SK-N-SH treated with all-trans-retinoic acid at 6 μM for 48 hours (cell line): Measurements from ENCODE around the gene PRC1.

Source experiments
- ATAC-seq: fragments of 200-7000 bp; cut with Tn5 transposase; 3 replicates; pipeline ENCODE4 v1.9.1; 2020; ENCODE audit warnings: mild to moderate bottlenecking, moderate library complexity
- ARNTL ChIP-seq: fragments of 450-650 bp; formaldehyde crosslinking; IDR thresholded peaks from 2 replicates; pipeline ENCODE4 v1.5.0; 2020; ENCODE audit warnings: low read depth, mild to moderate bottlenecking, moderate library complexity, borderline replicate concordance
- BACH2 ChIP-seq: fragments of 250-450 bp; sonication (Bioruptor Pico); IDR thresholded peaks from 2 replicates; pipeline ENCODE4 v1.9.0; 2021; ENCODE audit warnings: mild to moderate bottlenecking, borderline replicate concordance
- CSDC2 ChIP-seq: fragments of 250-450 bp; sonication (Bioruptor Pico); IDR thresholded peaks from 2 replicates; pipeline ENCODE4 v1.5.0; 2020; ENCODE audit warnings: mild to moderate bottlenecking, moderate library complexity
- ESRRG ChIP-seq: fragments of 250-450 bp; sonication (Bioruptor Pico); IDR thresholded peaks from 2 replicates; pipeline ENCODE4 v1.6.1; 2021; ENCODE audit warnings: mild to moderate bottlenecking
- GLIS3 ChIP-seq: fragments of 250-450 bp; sonication (Bioruptor Pico); IDR thresholded peaks from 2 replicates; pipeline ENCODE4 v1.5.0; 2020; ENCODE audit warnings: mild to moderate bottlenecking, moderate library complexity
- ISL1 ChIP-seq: fragments of 250-450 bp; sonication (Bioruptor Pico); IDR thresholded peaks from 2 replicates; pipeline ENCODE4 v2.1.2; 2022; ENCODE audit warnings: mild to moderate bottlenecking, moderate library complexity
- OSR1 ChIP-seq: fragments of 250-450 bp; sonication (Bioruptor Pico); IDR thresholded peaks from 2 replicates; pipeline ENCODE4 v1.8.0; 2022; ENCODE audit warnings: moderate library complexity, mild to moderate bottlenecking, inconsistent platforms
- PPARA ChIP-seq: fragments of 250-450 bp; sonication (Bioruptor Pico); IDR thresholded peaks from 2 replicates; pipeline ENCODE4 v1.5.0; 2020; ENCODE audit warnings: mild to moderate bottlenecking, borderline replicate concordance
- TCF4 ChIP-seq: fragments of 250-450 bp; sonication (Bioruptor Pico); IDR thresholded peaks from 2 replicates; pipeline ENCODE4 v1.8.0; 2021; ENCODE audit warnings: mild to moderate bottlenecking, moderate library complexity, borderline replicate concordance
- ZC3H10 ChIP-seq: fragments of 250-450 bp; sonication (Bioruptor Pico); IDR thresholded peaks from 2 replicates; pipeline ENCODE4 v1.5.1; 2021; ENCODE audit warnings: mild to moderate bottlenecking, moderate library complexity
- ZFP3 ChIP-seq: fragments of 250-450 bp; sonication (Bioruptor Pico); IDR thresholded peaks from 2 replicates; pipeline ENCODE4 v1.5.0; 2020; ENCODE audit warnings: mild to moderate bottlenecking, moderate library complexity
- ZFP30 ChIP-seq: fragments of 450-650 bp; formaldehyde crosslinking; IDR thresholded peaks from 2 replicates; pipeline ENCODE4 v1.5.0; 2022; ENCODE audit warnings: mild to moderate bottlenecking, moderate library complexity
- ZNF565 ChIP-seq: fragments of 450-650 bp; formaldehyde crosslinking; conservative IDR thresholded peaks from 2 replicates; pipeline ENCODE4 v1.5.0; 2020; ENCODE audit warnings: low read depth, mild to moderate bottlenecking, moderate library complexity
- ZNF70 ChIP-seq: fragments of 450-650 bp; formaldehyde crosslinking; IDR thresholded peaks from 2 replicates; pipeline ENCODE4 v1.5.0; 2020; ENCODE audit warnings: mild to moderate bottlenecking, moderate library complexity
- ZNF8 ChIP-seq: fragments of 450-650 bp; formaldehyde crosslinking; IDR thresholded peaks from 2 replicates; pipeline ENCODE4 v1.5.0; 2020; ENCODE audit warnings: mild to moderate bottlenecking, moderate library complexity
- TF ChIP-seq, protein P1 (sequence below): fragments of 250-450 bp; sonication (Bioruptor Pico); IDR thresholded peaks from 2 replicates; pipeline ENCODE4 v1.5.1; 2020; ENCODE audit warnings: low read depth, mild to moderate bottlenecking, moderate library complexity
- TF ChIP-seq, protein P2 (sequence below): fragments of 250-450 bp; sonication (Bioruptor Pico); IDR thresholded peaks from 2 replicates; pipeline ENCODE4 v1.8.0; 2021; ENCODE audit warnings: low read depth, mild to moderate bottlenecking, moderate library complexity, borderline replicate concordance
- TF ChIP-seq, protein P3 (sequence below): fragments of 250-450 bp; sonication (Bioruptor Pico); IDR thresholded peaks from 2 replicates; pipeline ENCODE4 v1.5.0; 2020; ENCODE audit warnings: mild to moderate bottlenecking, moderate library complexity
- TF ChIP-seq, protein P4 (sequence below): fragments of 250-450 bp; sonication (Bioruptor Pico); IDR thresholded peaks from 2 replicates; pipeline ENCODE4 v1.8.0; 2020; ENCODE audit warnings: mild to moderate bottlenecking, moderate library complexity, borderline replicate concordance
- TF ChIP-seq, protein P5 (sequence below): fragments of 250-450 bp; sonication (Bioruptor Pico); IDR thresholded peaks from 2 replicates; pipeline ENCODE4 v1.5.1; 2021; ENCODE audit warnings: mild to moderate bottlenecking, moderate library complexity

Gene PRC1

DNA sequence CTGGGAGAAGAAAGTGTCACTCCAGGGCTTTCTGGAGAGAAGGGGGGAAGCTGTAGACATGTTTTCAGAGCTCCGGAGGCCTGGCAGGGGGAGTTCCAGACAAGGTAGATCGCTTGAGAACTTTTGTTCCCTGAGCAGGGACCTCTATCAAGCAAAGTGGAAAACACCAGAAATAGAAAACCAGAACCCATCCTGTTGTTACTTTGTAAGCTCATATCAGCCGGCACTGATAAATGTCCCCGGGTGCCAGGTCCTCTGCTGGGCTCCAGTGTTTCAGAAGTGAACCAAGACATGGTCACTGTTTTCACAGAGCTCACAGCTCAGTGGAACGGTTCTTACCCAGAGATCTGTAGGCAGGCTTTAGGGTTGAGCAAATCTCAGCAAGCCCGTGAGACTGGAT lies 75.5 kb downstream of the PRC1 start:
- TF ChIP-seq ZNF565 (CRISPR knock-in tag) (no peak), PPARA (CRISPR knock-in tag) (no peak), ZFP3 (CRISPR knock-in tag) (no peak)
- no peak for ATAC-seq

DNA sequence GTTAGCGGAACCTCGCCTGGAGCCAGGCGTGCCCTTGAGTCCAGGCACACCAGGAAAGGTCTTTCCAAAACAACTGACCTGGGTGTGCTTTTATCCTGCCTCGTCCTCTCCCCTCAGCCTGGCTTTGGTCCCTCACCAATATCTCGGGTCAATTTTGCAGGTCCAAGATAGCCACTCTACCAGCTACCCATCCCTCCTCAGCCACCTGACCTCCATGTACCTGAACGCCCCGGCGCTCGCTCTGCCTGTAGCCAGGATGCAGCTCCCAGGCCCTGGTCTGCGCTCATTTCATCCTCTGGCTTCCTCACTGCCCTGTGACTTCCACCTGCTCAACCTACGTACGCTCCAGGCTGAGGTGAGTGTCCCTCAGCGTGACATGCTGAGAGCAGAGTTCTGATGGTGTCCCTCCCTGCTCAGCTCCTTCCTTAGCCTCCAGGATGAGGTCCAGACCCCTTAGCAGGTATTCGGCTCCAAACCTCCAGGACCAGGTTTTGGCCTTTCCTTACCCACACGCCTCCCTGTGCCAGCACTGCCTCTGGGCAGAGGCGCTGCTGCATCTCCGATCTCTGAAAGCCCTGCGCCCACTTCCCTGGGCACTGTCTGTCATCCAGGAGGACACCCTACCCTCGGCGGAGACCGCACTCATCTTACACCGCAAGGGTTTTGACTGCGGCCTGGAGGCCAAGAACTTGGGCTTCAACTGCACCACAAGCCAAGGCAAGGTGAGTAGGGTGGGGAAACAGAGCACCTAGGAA lies 76.1 kb downstream of the PRC1 start:
- no peak for TF ChIP-seq ZFP30 (CRISPR knock-in tag)
- TF ChIP-seq ZC3H10 (CRISPR knock-in tag), result no peak
- no peak for TF ChIP-seq PPARA (CRISPR knock-in tag)
- TF ChIP-seq, protein P1, sequence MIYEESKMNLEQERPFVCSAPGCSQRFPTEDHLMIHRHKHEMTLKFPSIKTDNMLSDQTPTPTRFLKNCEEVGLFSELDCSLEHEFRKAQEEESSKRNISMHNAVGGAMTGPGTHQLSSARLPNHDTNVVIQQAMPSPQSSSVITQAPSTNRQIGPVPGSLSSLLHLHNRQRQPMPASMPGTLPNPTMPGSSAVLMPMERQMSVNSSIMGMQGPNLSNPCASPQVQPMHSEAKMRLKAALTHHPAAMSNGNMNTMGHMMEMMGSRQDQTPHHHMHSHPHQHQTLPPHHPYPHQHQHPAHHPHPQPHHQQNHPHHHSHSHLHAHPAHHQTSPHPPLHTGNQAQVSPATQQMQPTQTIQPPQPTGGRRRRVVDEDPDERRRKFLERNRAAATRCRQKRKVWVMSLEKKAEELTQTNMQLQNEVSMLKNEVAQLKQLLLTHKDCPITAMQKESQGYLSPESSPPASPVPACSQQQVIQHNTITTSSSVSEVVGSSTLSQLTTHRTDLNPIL, result no peak
- TF ChIP-seq ZNF565 (CRISPR knock-in tag), result no peak
- TF ChIP-seq, protein P2, sequence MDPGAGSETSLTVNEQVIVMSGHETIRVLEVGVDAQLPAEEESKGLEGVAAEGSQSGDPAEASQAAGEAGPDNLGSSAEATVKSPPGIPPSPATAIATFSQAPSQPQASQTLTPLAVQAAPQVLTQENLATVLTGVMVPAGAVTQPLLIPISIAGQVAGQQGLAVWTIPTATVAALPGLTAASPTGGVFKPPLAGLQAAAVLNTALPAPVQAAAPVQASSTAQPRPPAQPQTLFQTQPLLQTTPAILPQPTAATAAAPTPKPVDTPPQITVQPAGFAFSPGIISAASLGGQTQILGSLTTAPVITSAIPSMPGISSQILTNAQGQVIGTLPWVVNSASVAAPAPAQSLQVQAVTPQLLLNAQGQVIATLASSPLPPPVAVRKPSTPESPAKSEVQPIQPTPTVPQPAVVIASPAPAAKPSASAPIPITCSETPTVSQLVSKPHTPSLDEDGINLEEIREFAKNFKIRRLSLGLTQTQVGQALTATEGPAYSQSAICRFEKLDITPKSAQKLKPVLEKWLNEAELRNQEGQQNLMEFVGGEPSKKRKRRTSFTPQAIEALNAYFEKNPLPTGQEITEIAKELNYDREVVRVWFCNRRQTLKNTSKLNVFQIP (CRISPR knock-in tag), result no peak
- no peak for TF ChIP-seq ZNF8 (CRISPR knock-in tag)
- TF ChIP-seq ISL1 (CRISPR knock-in tag), result no peak
- no peak for TF ChIP-seq ZNF70 (CRISPR knock-in tag)
- no peak for TF ChIP-seq ESRRG (CRISPR knock-in tag)
- no peak for ATAC-seq

DNA sequence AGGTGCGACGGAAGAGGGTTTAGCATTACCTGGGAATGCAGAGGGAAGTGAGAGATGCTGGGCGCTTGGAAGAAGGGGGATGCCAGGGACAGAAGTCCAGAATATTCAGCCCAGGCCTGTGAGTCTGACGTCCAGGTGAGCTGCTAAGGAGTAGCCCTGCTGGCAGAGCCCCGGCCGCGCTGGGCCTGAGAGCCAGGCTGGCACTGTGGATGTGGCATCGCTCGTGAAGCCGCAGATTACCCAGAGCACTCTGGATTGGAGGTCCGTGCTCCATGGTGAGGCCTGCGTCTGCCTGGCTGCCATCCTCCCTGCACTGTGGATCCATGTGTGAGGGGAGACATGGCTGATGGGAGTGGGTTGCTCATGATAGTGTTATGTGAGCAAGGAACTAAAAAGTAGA lies 76.8 kb downstream of the PRC1 start:
- TF ChIP-seq ZC3H10 (CRISPR knock-in tag), result no peak
- TF ChIP-seq PPARA (CRISPR knock-in tag), result no peak
- ATAC-seq, result no peak

DNA sequence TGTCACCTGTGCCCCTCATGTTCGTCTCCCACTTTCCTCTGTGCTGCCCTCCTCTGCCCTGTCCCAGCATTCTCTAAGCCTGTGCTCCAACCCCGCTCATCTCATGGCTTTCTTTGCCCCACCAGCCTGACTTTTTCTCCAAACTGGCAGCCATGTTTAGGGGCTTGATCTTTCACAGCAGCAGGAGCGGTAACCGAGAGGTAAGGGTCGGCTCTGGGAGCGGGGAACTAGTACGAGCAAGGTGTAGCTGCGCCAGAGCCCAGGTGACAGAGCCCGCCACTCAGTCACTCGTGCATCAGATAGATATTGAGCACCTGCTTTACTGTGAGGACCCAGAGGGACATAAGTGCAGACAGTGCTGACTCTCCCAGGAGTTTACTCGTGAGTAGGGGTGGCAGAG lies 77.9 kb downstream of the PRC1 start:
- TF ChIP-seq BACH2 (CRISPR knock-in tag) (no peak), ZFP30 (CRISPR knock-in tag) (no peak), ISL1 (CRISPR knock-in tag) (no peak), OSR1 (CRISPR knock-in tag) (no peak), CSDC2 (no peak), ZNF70 (CRISPR knock-in tag) (no peak), ESRRG (CRISPR knock-in tag) (no peak), PPARA (CRISPR knock-in tag) (no peak), GLIS3 (CRISPR knock-in tag) (no peak), ARNTL (CRISPR knock-in tag) (no peak), ZNF565 (CRISPR knock-in tag) (no peak), TCF4 (CRISPR knock-in tag) (no peak), ZFP3 (CRISPR knock-in tag) (no peak)
- TF ChIP-seq, protein P3, sequence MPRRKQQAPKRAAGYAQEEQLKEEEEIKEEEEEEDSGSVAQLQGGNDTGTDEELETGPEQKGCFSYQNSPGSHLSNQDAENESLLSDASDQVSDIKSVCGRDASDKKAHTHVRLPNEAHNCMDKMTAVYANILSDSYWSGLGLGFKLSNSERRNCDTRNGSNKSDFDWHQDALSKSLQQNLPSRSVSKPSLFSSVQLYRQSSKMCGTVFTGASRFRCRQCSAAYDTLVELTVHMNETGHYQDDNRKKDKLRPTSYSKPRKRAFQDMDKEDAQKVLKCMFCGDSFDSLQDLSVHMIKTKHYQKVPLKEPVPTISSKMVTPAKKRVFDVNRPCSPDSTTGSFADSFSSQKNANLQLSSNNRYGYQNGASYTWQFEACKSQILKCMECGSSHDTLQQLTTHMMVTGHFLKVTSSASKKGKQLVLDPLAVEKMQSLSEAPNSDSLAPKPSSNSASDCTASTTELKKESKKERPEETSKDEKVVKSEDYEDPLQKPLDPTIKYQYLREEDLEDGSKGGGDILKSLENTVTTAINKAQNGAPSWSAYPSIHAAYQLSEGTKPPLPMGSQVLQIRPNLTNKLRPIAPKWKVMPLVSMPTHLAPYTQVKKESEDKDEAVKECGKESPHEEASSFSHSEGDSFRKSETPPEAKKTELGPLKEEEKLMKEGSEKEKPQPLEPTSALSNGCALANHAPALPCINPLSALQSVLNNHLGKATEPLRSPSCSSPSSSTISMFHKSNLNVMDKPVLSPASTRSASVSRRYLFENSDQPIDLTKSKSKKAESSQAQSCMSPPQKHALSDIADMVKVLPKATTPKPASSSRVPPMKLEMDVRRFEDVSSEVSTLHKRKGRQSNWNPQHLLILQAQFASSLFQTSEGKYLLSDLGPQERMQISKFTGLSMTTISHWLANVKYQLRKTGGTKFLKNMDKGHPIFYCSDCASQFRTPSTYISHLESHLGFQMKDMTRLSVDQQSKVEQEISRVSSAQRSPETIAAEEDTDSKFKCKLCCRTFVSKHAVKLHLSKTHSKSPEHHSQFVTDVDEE (CRISPR knock-in tag), result no peak
- TF ChIP-seq, protein P1, result no peak
- TF ChIP-seq, protein P2 (CRISPR knock-in tag), result no peak
- TF ChIP-seq, protein P4, sequence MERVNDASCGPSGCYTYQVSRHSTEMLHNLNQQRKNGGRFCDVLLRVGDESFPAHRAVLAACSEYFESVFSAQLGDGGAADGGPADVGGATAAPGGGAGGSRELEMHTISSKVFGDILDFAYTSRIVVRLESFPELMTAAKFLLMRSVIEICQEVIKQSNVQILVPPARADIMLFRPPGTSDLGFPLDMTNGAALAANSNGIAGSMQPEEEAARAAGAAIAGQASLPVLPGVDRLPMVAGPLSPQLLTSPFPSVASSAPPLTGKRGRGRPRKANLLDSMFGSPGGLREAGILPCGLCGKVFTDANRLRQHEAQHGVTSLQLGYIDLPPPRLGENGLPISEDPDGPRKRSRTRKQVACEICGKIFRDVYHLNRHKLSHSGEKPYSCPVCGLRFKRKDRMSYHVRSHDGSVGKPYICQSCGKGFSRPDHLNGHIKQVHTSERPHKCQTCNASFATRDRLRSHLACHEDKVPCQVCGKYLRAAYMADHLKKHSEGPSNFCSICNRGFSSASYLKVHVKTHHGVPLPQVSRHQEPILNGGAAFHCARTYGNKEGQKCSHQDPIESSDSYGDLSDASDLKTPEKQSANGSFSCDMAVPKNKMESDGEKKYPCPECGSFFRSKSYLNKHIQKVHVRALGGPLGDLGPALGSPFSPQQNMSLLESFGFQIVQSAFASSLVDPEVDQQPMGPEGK (CRISPR knock-in tag), result no peak
- TF ChIP-seq, protein P5, sequence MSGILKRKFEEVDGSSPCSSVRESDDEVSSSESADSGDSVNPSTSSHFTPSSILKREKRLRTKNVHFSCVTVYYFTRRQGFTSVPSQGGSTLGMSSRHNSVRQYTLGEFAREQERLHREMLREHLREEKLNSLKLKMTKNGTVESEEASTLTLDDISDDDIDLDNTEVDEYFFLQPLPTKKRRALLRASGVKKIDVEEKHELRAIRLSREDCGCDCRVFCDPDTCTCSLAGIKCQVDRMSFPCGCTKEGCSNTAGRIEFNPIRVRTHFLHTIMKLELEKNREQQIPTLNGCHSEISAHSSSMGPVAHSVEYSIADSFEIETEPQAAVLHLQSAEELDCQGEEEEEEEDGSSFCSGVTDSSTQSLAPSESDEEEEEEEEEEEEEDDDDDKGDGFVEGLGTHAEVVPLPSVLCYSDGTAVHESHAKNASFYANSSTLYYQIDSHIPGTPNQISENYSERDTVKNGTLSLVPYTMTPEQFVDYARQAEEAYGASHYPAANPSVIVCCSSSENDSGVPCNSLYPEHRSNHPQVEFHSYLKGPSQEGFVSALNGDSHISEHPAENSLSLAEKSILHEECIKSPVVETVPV (CRISPR knock-in tag), result no peak
- TF ChIP-seq, all 23 proteins: peak for 0
- no peak for ATAC-seq
